GM12878 (cell line): ENCODE measurements around the gene MAFB. TPM values are rescaled to one million over a fixed set of nuclear protein-coding genes. Genes with fewer than 3 reads are reported as not detected.

Experiments used
- ATAC-seq: fragments of 200-7000 bp; cut with Tn5 transposase; 3 replicates; pipeline ENCODE4 v1.9.1; 2020; ENCODE audit warnings: mild to moderate bottlenecking, moderate library complexity
- BruUV-seq: library from RNA; stranded (reverse); fragments of 400-500 nt; replicated peaks from 2 replicates; lab custom pipeline; 2021; lab: Mats Ljungman, UMichigan
- CTCF ChIA-PET: fragments of 300-600 bp; sonication (Branson Sonifier 250); formaldehyde crosslinking; extraction: SDS; loops from one replicate; lab custom pipeline; 2021; ENCODE audit warnings: inconsistent platforms; lab: Yijun Ruan, JAX
- POLR2A ChIA-PET: fragments of 350-600 bp; formaldehyde crosslinking; extraction: SDS; loops from one replicate; lab custom pipeline; 2021; ENCODE audit warnings: inconsistent platforms; lab: Charles Lee
- RAD21 ChIA-PET: fragments of 300-600 bp; sonication (Branson Sonifier 250); formaldehyde crosslinking; loops from one replicate; lab custom pipeline; 2023; ENCODE audit warnings: antibody characterized with exemption; ENCODE audit not compliant: unreplicated experiment; lab: Charles Lee
- SMC1A ChIA-PET: fragments of 300-600 bp; sonication (Branson Sonifier 250); formaldehyde crosslinking; loops from one replicate; lab custom pipeline; 2023; ENCODE audit not compliant: unreplicated experiment, uncharacterized antibody; lab: Charles Lee
- DNase-seq: peaks from one replicate; pipeline ENCODE4 v3.0.0-alpha.2; 2011; ENCODE audit warnings: low read depth, low spot score
- FAIRE-seq: peaks from 3 replicates; lab custom pipeline; 2011; peaks lifted over from hg19 to GRCh38; lab: Jason Lieb, UNC
- H2AFZ ChIP-seq: 2 replicates; pipeline ENCODE4 v1.6.0; 2011; ENCODE audit warnings: low read depth, low read length, control low read depth; ENCODE audit not compliant: control insufficient read depth
- H3K27ac ChIP-seq: 2 replicates; pipeline ENCODE4 v1.5.1; 2011; ENCODE audit warnings: control low read depth; ENCODE audit not compliant: control insufficient read depth, insufficient read depth
- H3K27me3 ChIP-seq, 2 experiments: replicated peaks in 1 of 2; 2 replicates each; pipeline versions ENCODE4 v1.6.0 to v1.6.1; 2011; ENCODE audit warnings: low read length in 1 of 2; ENCODE audit not compliant: control insufficient read depth in 2 of 2, insufficient read depth in 2 of 2
- H3K36me3 ChIP-seq, 2 experiments: 2 replicates each; pipeline ENCODE4 v1.5.1; 2011; ENCODE audit warnings: low read length in 1 of 2; ENCODE audit not compliant: control insufficient read depth in 2 of 2, insufficient read depth in 2 of 2
- H3K4me1 ChIP-seq: 2 replicates; pipeline ENCODE4 v1.6.1; 2011; ENCODE audit warnings: mild to moderate bottlenecking, low read length, moderate library complexity, mixed read lengths; ENCODE audit not compliant: control insufficient read depth, insufficient read depth
- H3K4me2 ChIP-seq: 2 replicates; pipeline ENCODE4 v1.6.0; 2011; ENCODE audit warnings: control low read depth; ENCODE audit not compliant: control insufficient read depth, insufficient read depth
- H3K4me3 ChIP-seq: fragments of 200-600 bp; sonication (generic); 2 replicates; pipeline ENCODE4 v1.5.1; 2016
- H3K79me2 ChIP-seq: 2 replicates; pipeline ENCODE4 v1.6.0; 2011; ENCODE audit warnings: low read length; ENCODE audit not compliant: control insufficient read depth, insufficient read depth
- H3K9ac ChIP-seq: 2 replicates; pipeline ENCODE4 v1.8.0; 2011; ENCODE audit warnings: low read length, control low read depth, mixed read lengths; ENCODE audit not compliant: control insufficient read depth, insufficient read depth
- H3K9me3 ChIP-seq: replicated peaks from 3 replicates; pipeline ENCODE4 v1.5.1; 2011; ENCODE audit warnings: mild to moderate bottlenecking, low read length; ENCODE audit not compliant: control insufficient read depth, insufficient read depth
- H4K20me1 ChIP-seq: 2 replicates; pipeline ENCODE4 v1.6.0; 2011; ENCODE audit not compliant: control insufficient read depth, insufficient read depth
- FOXK2 ChIP-seq: fragments of 450-650 bp; IDR thresholded peaks from 2 replicates; pipeline ENCODE4 v1.6.1; 2017; ENCODE audit warnings: mild to moderate bottlenecking, moderate library complexity
- HCFC1 ChIP-seq: fragments of 150-350 bp; IDR thresholded peaks from 2 replicates; pipeline ENCODE4 v1.6.1; 2014; ENCODE audit warnings: low read length
- MEF2B ChIP-seq: fragments of 450-650 bp; IDR thresholded peaks from 2 replicates; pipeline ENCODE4 v1.6.1; 2018; ENCODE audit warnings: mild to moderate bottlenecking, moderate library complexity; ENCODE audit not compliant: partially characterized antibody, poor library complexity, severe bottlenecking
- MYC ChIP-seq: IDR thresholded peaks from 2 replicates; pipeline ENCODE4 v1.6.1; 2011; ENCODE audit warnings: mild to moderate bottlenecking, low read length, moderate library complexity, inconsistent platforms; ENCODE audit not compliant: insufficient read depth, insufficient replicate concordance, insufficient read length, severe bottlenecking
- NRF1 ChIP-seq: conservative IDR thresholded peaks from 2 replicates; pipeline ENCODE4 v1.6.1; 2011; ENCODE audit warnings: mild to moderate bottlenecking, low read depth, low read length, improper control_type of control experiment
- RAD51 ChIP-seq: fragments of 450-650 bp; IDR thresholded peaks from 2 replicates; pipeline ENCODE4 v1.6.1; 2016; ENCODE audit warnings: moderate library complexity, mild to moderate bottlenecking, inconsistent platforms
- RFX5 ChIP-seq: IDR thresholded peaks from 2 replicates; pipeline ENCODE4 v1.6.1; 2011; ENCODE audit warnings: low read depth, low read length, improper control_type of control experiment
- RUNX3 ChIP-seq: IDR thresholded peaks from 2 replicates; pipeline ENCODE4 v1.6.1; 2012; ENCODE audit warnings: low read length, inconsistent platforms
- SP1 ChIP-seq: IDR thresholded peaks from one replicate; pipeline ENCODE4 v1.6.1; 2011; ENCODE audit warnings: low read depth, low read length
- SUZ12 ChIP-seq: fragments of 200-600 bp; sonication (generic); IDR thresholded peaks from one replicate; pipeline ENCODE4 v1.6.1; 2018; ENCODE audit warnings: antibody characterized with exemption, mild to moderate bottlenecking; ENCODE audit not compliant: unreplicated experiment
- TCF3 ChIP-seq: IDR thresholded peaks from 2 replicates; pipeline ENCODE4 v1.6.1; 2012; ENCODE audit warnings: low read depth, mild to moderate bottlenecking, low read length, borderline replicate concordance; ENCODE audit not compliant: insufficient read depth
- ZBED1 ChIP-seq: IDR thresholded peaks from 2 replicates; pipeline ENCODE4 v1.6.1; 2016; ENCODE audit warnings: borderline replicate concordance
- WGBS: methylation state at CpG from one replicate; pipeline ENCODE4 v1.1.6; 2016; ENCODE audit warnings: low lambda C conversion rate; ENCODE audit not compliant: insufficient replicate concordance, insufficient coverage; ENCODE audit errors: missing lambda C conversion rate; 5-methylcytosine and 5-hydroxymethylcytosine counted together
- in situ Hi-C: fragments of 300-500 bp; cut with MboI; formaldehyde crosslinking; loops from 9 replicates; pipeline ENCODE4 v1.14.3; 2018; ENCODE audit warnings: mixed read lengths
- intact Hi-C: fragments of 100-400 bp; cut with micrococcal nuclease; formaldehyde crosslinking; loops from one replicate; pipeline ENCODE4 v1.14.2; 2022; ENCODE audit not compliant: unreplicated experiment
- polyA plus RNA-seq, 11 experiments: library from polyadenylated mRNA; depleted of rRNA in 4 of 11; unstranded in 6 of 11; stranded (reverse) in 5 of 11; fragments of >200 nt; fragmentation: Nextera tagmentation in 4 of 11; fragmentation: Illumina TruSeq in 1 of 11; extraction: Ambion mirVana in 4 of 11; extraction: Trizol in 1 of 11; gene quantifications; 1 replicate in 1 of 11; 2 replicates in 10 of 11; pipeline versions ENCODE4 v1.2.1 to v1.2.3, GENCODE V29; 2011 to 2016; ENCODE audit warnings: inconsistent platforms in 2 of 11, missing spikeins in 2 of 11, low read depth in 1 of 11
- total RNA-seq, 4 experiments: library from RNA; depleted of rRNA in 3 of 4; stranded (reverse); fragments of >200 nt in 3 of 4; fragmentation: Illumina TruSeq in 1 of 4; extraction: Trizol in 1 of 4; gene quantifications; 2 replicates each; pipeline versions ENCODE4 v1.2.1 to v1.2.3, GENCODE V29; 2013 to 2021

The MAFB gene
- total and polyA plus RNA-seq, 10 of the 15 experiments (the other 5 are each of a cell fraction or from before 2014, with no cell fraction given): 0.01 to 0.08 (median 0.01) TPM; not detected in 7

- Histone ChIP-seq H3K27me3 (peaks cover 0 to 1% of the 10 kb centered on the region in 2 experiments; a peak in 1 of 4 replicates), H3K9me3 (no peaks in the 10 kb centered on the region), H3K4me2 (no peak overlapping the region), H4K20me1 (no peaks in the 10 kb centered on the region), H3K4me3 (no peak overlapping the region), H3K36me3 (no peaks in the 10 kb centered on the region), H3K79me2 (no peaks in the 10 kb centered on the region), H3K27ac (no peak overlapping the region), H2AFZ (no peak overlapping the region), H3K9ac (no peak overlapping the region), H3K4me1 (no peaks in the 10 kb centered on the region)
- WGBS: 6% methylated on average over 2 of the region's 2 CpGs
- TF ChIP-seq HCFC1: no peak
- no peak for TF ChIP-seq TCF3
- TF ChIP-seq NRF1: no peak
- TF ChIP-seq RUNX3: no peak
- ATAC-seq (no peak), DNase-seq (no peak), FAIRE-seq (no peak)
- RAD21 ChIA-PET: no interaction called here
- CTCF ChIA-PET: no interaction called here
- intact Hi-C loops: no loop called here
- no TSS peak for BruUV-seq
- SMC1A ChIA-PET: no interaction called here
- in situ Hi-C loops: no loop called here
- POLR2A ChIA-PET: no interaction called here
Observed at GRCh38 chr20:40641202-40641601, 47.8 kb downstream of the MAFB start.

- Histone ChIP-seq H4K20me1 (no peaks in the 10 kb centered on the region), H3K4me3 (no peak overlapping the region), H3K9me3 (no peaks in the 10 kb centered on the region), H3K27ac (no peak overlapping the region), H3K4me1 (no peaks in the 10 kb centered on the region), H3K79me2 (no peaks in the 10 kb centered on the region), H3K9ac (no peak overlapping the region), H3K27me3 (peaks cover 0 to 1% of the 10 kb centered on the region in 2 experiments; a peak in 1 of 4 replicates), H2AFZ (no peak overlapping the region), H3K4me2 (no peak overlapping the region), H3K36me3 (no peaks in the 10 kb centered on the region)
- FAIRE-seq: no peak
- ChIA-PET RAD21 (no interaction called here), CTCF (no interaction called here), SMC1A (no interaction called here), POLR2A (no interaction called here)
- no peak for DNase-seq
- TF ChIP-seq SP1 (no peak), ZBED1 (no peak), SUZ12 (no peak), FOXK2 (no peak), RAD51 (no peak), MYC (no peak), MEF2B (no peak), RFX5 (no peak)
- no TSS peak for BruUV-seq
- intact Hi-C loops: no loop called here
- no peak for ATAC-seq
- in situ Hi-C loops: no loop called here
- WGBS: 0% methylated on average over 2 of the region's 2 CpGs
Observed at GRCh38 chr20:40640667-40641066, 48.4 kb downstream of the MAFB start.
